ENCODE results near the gene PSENEN. TPM values are rescaled to one million over a fixed set of nuclear protein-coding genes. Genes with fewer than 3 reads are reported as not detected.

PSENEN gene
- total RNA-seq, 1 experiment from 2014 or later = 69.7 TPM

DNA sequence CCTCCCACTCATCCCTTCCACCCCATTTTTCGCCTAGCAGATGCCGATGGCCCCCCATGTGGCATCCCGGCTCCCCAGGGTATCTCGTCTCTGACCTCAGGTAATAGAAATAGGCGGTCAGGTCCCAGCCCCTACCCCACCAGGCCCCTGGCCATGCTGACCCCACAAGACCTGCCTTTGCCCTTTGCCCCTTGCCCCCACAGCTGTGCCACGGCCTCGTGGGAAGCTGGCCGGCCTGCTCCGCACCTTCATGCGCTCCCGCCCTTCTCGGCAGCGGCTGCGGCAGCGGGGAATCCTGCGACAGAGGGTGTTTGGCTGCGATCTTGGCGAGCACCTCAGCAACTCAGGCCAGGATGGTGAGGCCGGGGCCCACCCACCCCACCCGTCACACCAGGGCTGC is 35.3 kb downstream of the PSENEN start:
- no peak overlapping the region for H2AK5ac ChIP-seq (ENCODE audit: insufficient read length, low read length)
- Mint-ChIP-seq H3K4me1 (peaks cover 42 to 51% of the 10 kb centered on the region in 2 experiments), H3K4me3 (no peak overlapping the region), H3K9me3 (no peaks in the 10 kb centered on the region; a peak in 1 of 5 replicates), H3K27ac (no peak overlapping the region), H3K36me3 (ENCODE audit: insufficient read depth in 1 of 3, low read depth in 3 of 3) (peaks cover 0 to 8% (median 2%) of the 10 kb centered on the region in 3 experiments; a peak in 1 of 7 replicates), H3K27me3 (ENCODE audit: low read depth) (peaks cover 21% of the 10 kb centered on the region)
- no peaks in the 10 kb centered on the region for H3K27me3 ChIP-seq (ENCODE audit: insufficient read depth, low read length)
- H3K23ac ChIP-seq (ENCODE audit: insufficient read length, low read depth, low read length) = no peak overlapping the region
- no peaks in the 10 kb centered on the region for H3K79me2 ChIP-seq (ENCODE audit: insufficient read depth, low read length)
- no peak overlapping the region for H4K91ac ChIP-seq (ENCODE audit: insufficient read length, low read depth, low read length)
- TF ChIP-seq, protein P1, sequence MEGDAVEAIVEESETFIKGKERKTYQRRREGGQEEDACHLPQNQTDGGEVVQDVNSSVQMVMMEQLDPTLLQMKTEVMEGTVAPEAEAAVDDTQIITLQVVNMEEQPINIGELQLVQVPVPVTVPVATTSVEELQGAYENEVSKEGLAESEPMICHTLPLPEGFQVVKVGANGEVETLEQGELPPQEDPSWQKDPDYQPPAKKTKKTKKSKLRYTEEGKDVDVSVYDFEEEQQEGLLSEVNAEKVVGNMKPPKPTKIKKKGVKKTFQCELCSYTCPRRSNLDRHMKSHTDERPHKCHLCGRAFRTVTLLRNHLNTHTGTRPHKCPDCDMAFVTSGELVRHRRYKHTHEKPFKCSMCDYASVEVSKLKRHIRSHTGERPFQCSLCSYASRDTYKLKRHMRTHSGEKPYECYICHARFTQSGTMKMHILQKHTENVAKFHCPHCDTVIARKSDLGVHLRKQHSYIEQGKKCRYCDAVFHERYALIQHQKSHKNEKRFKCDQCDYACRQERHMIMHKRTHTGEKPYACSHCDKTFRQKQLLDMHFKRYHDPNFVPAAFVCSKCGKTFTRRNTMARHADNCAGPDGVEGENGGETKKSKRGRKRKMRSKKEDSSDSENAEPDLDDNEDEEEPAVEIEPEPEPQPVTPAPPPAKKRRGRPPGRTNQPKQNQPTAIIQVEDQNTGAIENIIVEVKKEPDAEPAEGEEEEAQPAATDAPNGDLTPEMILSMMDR (conservative IDR thresholded peaks at IDR 0.05) = no peak
- no peak overlapping the region for H4K8ac ChIP-seq (replicated peaks; ENCODE audit: insufficient read length, low read depth, low read length)
- H2BK20ac ChIP-seq (ENCODE audit: low read depth, low read length, poor library complexity, severe bottlenecking) = no peak overlapping the region
- no peak overlapping the region for H3K14ac ChIP-seq (ENCODE audit: insufficient read depth, low read length)
- no peak overlapping the region for H3K4ac ChIP-seq (ENCODE audit: low read depth, low read length)
- no peak for DNase-seq
- H3K4me1 ChIP-seq (ENCODE audit: insufficient read depth, low read length) = peaks cover 5% of the 10 kb centered on the region; the same call in 1 of the 2 replicates
- H4K5ac ChIP-seq (ENCODE audit: insufficient read length, low read depth, low read length) = no peak overlapping the region
- H3T11ph ChIP-seq (ENCODE audit: low read length) = no peak overlapping the region
- WGBS (ENCODE audit: extremely low coverage, insufficient read length, low lambda C conversion rate) = no CpG with 5 or more reads among the region's 20 CpGs
- no peak overlapping the region for H3K4me2 ChIP-seq (ENCODE audit: insufficient read depth, insufficient read length, low read length)
- peaks cover 12% of the 10 kb centered on the region for H3K23me2 ChIP-seq (ENCODE audit: insufficient read length, low read depth, low read length, poor library complexity, severe bottlenecking)
- no peak overlapping the region for H3K27ac ChIP-seq (ENCODE audit: insufficient read length, low read depth, low read length)
- H2AFZ ChIP-seq (ENCODE audit: low read length) = no peak overlapping the region
- no peak overlapping the region for H3K56ac ChIP-seq (ENCODE audit: insufficient read length, low read depth, low read length)
- H2BK12ac ChIP-seq (ENCODE audit: insufficient read length, low read depth, low read length) = no peak overlapping the region
- H4K20me1 ChIP-seq (ENCODE audit: control insufficient read depth, insufficient read depth, insufficient read length) = no peaks in the 10 kb centered on the region
- H2BK15ac ChIP-seq (ENCODE audit: low read depth, low read length) = no peak overlapping the region
- no peak overlapping the region for H2BK120ac ChIP-seq (ENCODE audit: low read depth, low read length, poor library complexity, severe bottlenecking)
- H3K9ac ChIP-seq (ENCODE audit: extremely low read depth, insufficient read length, low read length) = no peak overlapping the region
- H3K9me3 ChIP-seq (ENCODE audit: control insufficient read depth, low read depth, low read length) = no peaks in the 10 kb centered on the region
- H2BK5ac ChIP-seq (ENCODE audit: insufficient read length, low read length) = no peak overlapping the region
- no peak overlapping the region for H3K18ac ChIP-seq (ENCODE audit: insufficient read length, low read depth, low read length)
- no peaks in the 10 kb centered on the region for H3K79me1 ChIP-seq (ENCODE audit: insufficient read depth, low read depth, low read length, poor library complexity, severe bottlenecking)
